Measurements from ENCODE around the gene OXT. TPM values are rescaled to one million over a fixed set of nuclear protein-coding genes. Genes with fewer than 3 reads are reported as not detected.

Gene OXT
- total RNA-seq, 1 experiment from 2014 or later = not detected

DNA sequence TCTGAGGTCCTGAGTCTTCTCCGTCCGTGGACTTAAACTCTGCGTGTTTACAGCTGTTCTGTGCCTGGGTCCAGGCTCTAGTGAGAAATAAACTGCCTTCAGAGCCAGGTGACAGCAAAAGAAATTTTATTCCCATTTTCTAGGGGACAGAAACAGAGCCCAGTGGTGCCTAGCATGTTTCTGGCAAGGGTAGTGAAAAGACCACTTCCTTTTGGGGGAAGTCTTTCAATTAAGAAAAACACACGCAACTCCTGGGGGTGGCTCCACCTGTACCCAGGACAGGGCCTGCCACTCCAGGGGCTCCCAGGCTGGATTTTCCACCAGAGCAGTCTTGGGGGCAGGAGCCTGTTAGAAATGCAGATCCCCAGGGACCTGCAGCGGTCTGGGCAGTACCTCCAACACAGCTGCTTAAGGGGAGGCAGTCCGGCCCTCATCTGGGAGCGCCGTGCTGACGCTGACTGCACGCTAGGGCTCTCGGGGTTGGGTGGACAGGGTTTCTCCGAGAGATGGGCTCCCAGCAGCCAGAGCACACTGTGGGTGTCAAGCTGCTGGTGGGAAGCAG, 36.1 kb downstream of the OXT start:
- Histone ChIP-seq H2BK120ac (ENCODE audit: low read depth, low read length, poor library complexity, severe bottlenecking) (no peak overlapping the region), H3K23me2 (ENCODE audit: insufficient read length, low read depth, low read length, poor library complexity, severe bottlenecking) (no peaks in the 10 kb centered on the region), H4K5ac (ENCODE audit: insufficient read length, low read depth, low read length) (no peak overlapping the region), H3K27ac (ENCODE audit: insufficient read length, low read depth, low read length) (no peak overlapping the region), H3K4me1 (ENCODE audit: insufficient read depth, low read length) (no peaks in the 10 kb centered on the region), H3K79me2 (ENCODE audit: insufficient read depth, low read length) (no peaks in the 10 kb centered on the region), H4K20me1 (ENCODE audit: control insufficient read depth, insufficient read depth, insufficient read length) (no peaks in the 10 kb centered on the region), H2BK5ac (ENCODE audit: insufficient read length, low read length) (no peak overlapping the region), H3K27me3 (ENCODE audit: insufficient read depth, low read length) (no peaks in the 10 kb centered on the region), H3K56ac (ENCODE audit: insufficient read length, low read depth, low read length) (no peak overlapping the region), H2BK12ac (ENCODE audit: insufficient read length, low read depth, low read length) (no peak overlapping the region), H3K9me3 (ENCODE audit: control insufficient read depth, low read depth, low read length) (no peaks in the 10 kb centered on the region), H3T11ph (ENCODE audit: low read length) (no peak overlapping the region), H3K23ac (ENCODE audit: insufficient read length, low read depth, low read length) (no peak overlapping the region), H3K18ac (ENCODE audit: insufficient read length, low read depth, low read length) (no peak overlapping the region), H2BK15ac (ENCODE audit: low read depth, low read length) (no peak overlapping the region), H3K4me2 (ENCODE audit: insufficient read depth, insufficient read length, low read length) (no peak overlapping the region), H2AFZ (ENCODE audit: low read length) (no peak overlapping the region), H2BK20ac (ENCODE audit: low read depth, low read length, poor library complexity, severe bottlenecking) (no peak overlapping the region), H3K79me1 (ENCODE audit: insufficient read depth, low read depth, low read length, poor library complexity, severe bottlenecking) (no peaks in the 10 kb centered on the region), H3K14ac (ENCODE audit: insufficient read depth, low read length) (no peak overlapping the region), H4K91ac (ENCODE audit: insufficient read length, low read depth, low read length) (no peak overlapping the region), H2AK5ac (ENCODE audit: insufficient read length, low read length) (no peak overlapping the region), H4K8ac (replicated peaks; ENCODE audit: insufficient read length, low read depth, low read length) (no peak overlapping the region), H3K4ac (ENCODE audit: low read depth, low read length) (no peak overlapping the region), H3K9ac (ENCODE audit: extremely low read depth, insufficient read length, low read length) (no peak overlapping the region)
- Mint-ChIP-seq H3K36me3 (ENCODE audit: insufficient read depth in 1 of 3, low read depth in 3 of 3) (no peaks in the 10 kb centered on the region), H3K27me3 (ENCODE audit: low read depth) (no peaks in the 10 kb centered on the region; the same call in 1 of the 2 replicates), H3K4me1 (peaks cover 16 to 19% of the 10 kb centered on the region in 2 experiments), H3K27ac (peak overlapping the region in 1 of 3 experiments; percentile 67; a peak in 3 of 7 replicates), H3K9me3 (no peaks in the 10 kb centered on the region), H3K4me3 (no peak overlapping the region)
- no CpG with 5 or more reads among the region's 12 CpGs for WGBS (ENCODE audit: extremely low coverage, insufficient read length, low lambda C conversion rate)
- no peak for TF ChIP-seq CTCF (conservative IDR thresholded peaks at IDR 0.05)
- no peak for DNase-seq
